Pancreas (tissue), 10 donors: ENCODE measurements around the gene BORCS8. TPM values are rescaled to one million over a fixed set of nuclear protein-coding genes. Genes with fewer than 3 reads are reported as not detected.

Experiments used
- ATAC-seq, 4 donors: fragments of 200-7000 bp; cut with Tn5 transposase; one replicate each; pipeline versions ENCODE4 v1.8.0 to v1.9.1; 2020; ENCODE audit warnings: mild to moderate bottlenecking in 4 of 4, moderate library complexity in 4 of 4
- DNase-seq, 6 donors: peaks; one replicate each; pipeline ENCODE4 v3.0.0-alpha.2; 2020
- FAIRE-seq: peaks from 2 replicates; lab custom pipeline; 2012; peaks lifted over from hg19 to GRCh38; lab: Jason Lieb, UNC
- H3K27ac ChIP-seq, 4 donors: fragments of 200-600 bp; sonication (generic); 1 replicate in 3 of 4; 2 replicates in 1 of 4; pipeline versions ENCODE4 v1.5.0 to v1.8.0; 2020
- H3K27me3 ChIP-seq, 4 donors: fragments of 200-600 bp; one replicate each; pipeline ENCODE4 v1.8.0; 2021
- H3K36me3 ChIP-seq, 3 donors: fragments of 200-600 bp; sonication (generic) in 1 of 3; one replicate each; pipeline versions ENCODE4 v1.5.0 to v1.8.0; 2020 to 2021
- H3K4me1 ChIP-seq, 3 donors: fragments of 200-600 bp; one replicate each; pipeline ENCODE4 v1.8.0; 2021
- H3K4me3 ChIP-seq, 4 donors: fragments of 200-600 bp; sonication (generic) in 2 of 4; one replicate each; pipeline versions ENCODE4 v1.5.0 to v1.8.0; 2020 to 2021
- H3K9me3 ChIP-seq, 4 donors: fragments of 200-600 bp; one replicate each; pipeline ENCODE4 v1.8.0; 2021
- CTCF ChIP-seq, 4 donors: fragments of 200-600 bp; sonication (generic) in 3 of 4; IDR thresholded peaks; one replicate each; pipeline versions ENCODE4 v1.5.0 to v1.8.0; 2021; ENCODE audit warnings: antibody characterized with exemption in 4 of 4
- WGBS, 2 donors: extraction: QIAGEN DNeasy Blood & Tissue Kit; methylation state at CpG; one replicate each; pipeline ENCODE4 v1.1.7; 2013; 5-methylcytosine and 5-hydroxymethylcytosine counted together
- intact Hi-C, 3 donors: fragments of 100-400 bp; cut with DNase I; formaldehyde crosslinking; loops; one replicate each; pipeline versions ENCODE4 v1.11.1 to v1.14.2; 2022
- polyA plus RNA-seq, 2 donors: library from polyadenylated mRNA; stranded (reverse); fragments of 200-250 nt; gene quantifications; one replicate each; pipeline ENCODE4 v1.2.3, GENCODE V29; 2013
- total RNA-seq, 6 donors: library from RNA; stranded (reverse); fragmentation: NEBNext Ultra II Directional in 4 of 6; extraction: Animal tissue kit (Norgen Biotek cat#: 25700) in 4 of 6; gene quantifications; one replicate each; pipeline versions ENCODE4 v1.2.1 to v1.2.4, GENCODE V29; 2021 to 2023
- donor health status: healthy with polysubstance abuse.
- donor health status: DM: no; HTN: no; CAD: no; lungs with moderate emphysema.
- donor health status: DM: no; HTN: no; CAD: no.
- donor health status: control.
- donor health status: control.
- donor health status: Bipolar disorder and iron deficiency.
- donor health status: DM: yes; HTN: yes; CAD: no.
- donor health status: DM: no; HTN: no; CAD: no.
- donor health status: DM: no; HTN: no; CAD: no.
- donor health status: DM: yes; HTN: yes; CAD: no.

BORCS8 gene
- total and polyA plus RNA-seq, 8 donors = 7.2 to 28.9 (median 10.9) TPM

- H3K4me1 ChIP-seq = no peaks in the 10 kb centered on the region
- H3K4me3 ChIP-seq = no peak within 1 kb of the TSS
- ATAC-seq = no peak
- peaks cover 0 to 21% (median 2%) of the 10 kb centered on the region in 4 donors for H3K27me3 ChIP-seq
- H3K9me3 ChIP-seq = no peaks in the 10 kb centered on the region
- no peak within 1 kb of the TSS for H3K27ac ChIP-seq
- intact Hi-C loops = no loop called here
- no peak for DNase-seq
- no peak for TF ChIP-seq CTCF (IDR thresholded peaks at IDR 0.05)
- FAIRE-seq = no peak
- WGBS, 2 donors = 6 to 7% methylated on average over 47 to 54 of the region's 54 CpGs
- H3K36me3 ChIP-seq = no peaks in the 10 kb centered on the region
Observed at GRCh38 chr19:19211499-19212420, 19.8 kb upstream of the BORCS8 start, which contains the start of gene NCAN. NCAN (plus strand) TSS chr19:19211958; CDS start chr19:19216954, 4,996 bp downstream.

GRCh38 chr19:19209372-19209771 lies 17.4 kb upstream of the BORCS8 start:
- DNase-seq (no peak), ATAC-seq (no peak), FAIRE-seq (no peak)
- H3K4me3 ChIP-seq = no peak overlapping the region
- no peaks in the 10 kb centered on the region for H3K36me3 ChIP-seq
- no peaks in the 10 kb centered on the region for H3K9me3 ChIP-seq
- TF ChIP-seq CTCF (IDR thresholded peaks at IDR 0.05) = no peak
- peaks cover 0 to 21% (median 2%) of the 10 kb centered on the region in 4 donors for H3K27me3 ChIP-seq
- WGBS, 2 donors = 41 to 42% methylated on average over 9 of the region's 9 CpGs
- no peak overlapping the region for H3K27ac ChIP-seq
- no peaks in the 10 kb centered on the region for H3K4me1 ChIP-seq
- intact Hi-C loops = no loop called here

GRCh38 chr19:19207637-19208572 lies 16.0 kb upstream of the BORCS8 start:
- TF ChIP-seq CTCF (IDR thresholded peaks at IDR 0.05) = no peak
- Histone ChIP-seq H3K4me1 (no peaks in the 10 kb centered on the region), H3K9me3 (no peaks in the 10 kb centered on the region), H3K27me3 (peaks cover 0 to 19% (median 2%) of the 10 kb centered on the region in 4 donors), H3K4me3 (no peak overlapping the region), H3K36me3 (no peaks in the 10 kb centered on the region), H3K27ac (no peak overlapping the region)
- ATAC-seq = no peak
- intact Hi-C loops = no loop called here
- no peak for FAIRE-seq
- DNase-seq = no peak
- 51 to 57% methylated on average over 8 of the region's 8 CpGs for whole genome bisulfite sequencing, 2 donors

GRCh38 chr19:19206938-19207337 lies 15.0 kb upstream of the BORCS8 start:
- no peak for FAIRE-seq
- DNase-seq = no peak
- no peak for TF ChIP-seq CTCF (IDR thresholded peaks at IDR 0.05)
- intact Hi-C loops = no loop called here
- ATAC-seq = no peak
- no peak overlapping the region for H3K27ac ChIP-seq
- no peaks in the 10 kb centered on the region for H3K36me3 ChIP-seq
- peaks cover 0 to 7% (median 5%) of the 10 kb centered on the region in 3 donors for H3K4me1 ChIP-seq
- H3K9me3 ChIP-seq = no peaks in the 10 kb centered on the region
- no peak overlapping the region for H3K4me3 ChIP-seq
- 41 to 55% methylated on average over 5 of the region's 5 CpGs for WGBS, 2 donors
- H3K27me3 ChIP-seq = peaks cover 0 to 9% (median 0%) of the 10 kb centered on the region in 4 donors
